ENCODE measurements around the gene CATSPERB. TPM values are rescaled to one million over a fixed set of nuclear protein-coding genes. Genes with fewer than 3 reads are reported as not detected.
"Not testable (repeated sequence)": the region's sequence is repeated elsewhere in the genome, so short reads cannot be mapped to it uniquely, and the experiment has no call there.

The CATSPERB gene
- total RNA-seq, 1 experiment from 2014 or later = 2.1 TPM

DNA sequence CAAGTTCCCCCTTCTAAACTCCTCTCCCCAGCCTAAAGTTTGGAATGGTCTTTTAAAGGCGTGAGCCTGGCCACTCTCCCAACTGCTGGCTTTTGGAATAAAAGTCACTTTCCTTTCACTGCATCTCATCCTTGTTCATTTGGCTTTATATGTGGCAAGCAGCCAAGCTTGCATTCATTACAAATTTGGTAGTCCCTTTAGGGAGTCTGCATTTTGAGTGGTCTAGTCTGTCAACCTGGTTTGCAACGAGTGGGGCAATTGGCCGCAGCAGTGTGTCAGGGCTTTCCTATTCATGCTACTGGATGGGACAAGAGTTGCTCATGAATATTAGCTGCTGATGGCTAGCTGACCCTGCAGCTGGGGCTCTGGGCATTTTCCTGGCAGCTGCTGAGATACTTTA, 57.0 kb downstream of the CATSPERB start:
- Mint-ChIP-seq H3K27ac (ENCODE audit: unreplicated experiment) (no peak overlapping the region), H3K27me3 (ENCODE audit: insufficient read depth, unreplicated experiment) (no peaks in the 10 kb centered on the region), H3K4me1 (ENCODE audit: low read depth, unreplicated experiment) (no peaks in the 10 kb centered on the region), H3K4me3 (ENCODE audit: unreplicated experiment) (no peak overlapping the region), H3K9me3 (ENCODE audit: unreplicated experiment) (no peaks in the 10 kb centered on the region), H3K36me3 (ENCODE audit: insufficient read depth, unreplicated experiment) (no peaks in the 10 kb centered on the region)
- no peaks in the 10 kb centered on the region for H3K4me1 ChIP-seq
- no peaks in the 10 kb centered on the region for H3K36me3 ChIP-seq (ENCODE audit: control insufficient read depth, insufficient read depth, low read length)
- H3K4me3 ChIP-seq (ENCODE audit: low read depth, low read length) = no peak overlapping the region
- intact Hi-C loops (cut with micrococcal nuclease; ENCODE audit: unreplicated experiment) = no loop called here
- ChIA-PET POLR2A (no interaction called here), CTCF (no interaction called here)
- no TSS peak for BruUV-seq (replicated peaks)
- H3K9me3 ChIP-seq = peaks cover 10% of the 10 kb centered on the region
- no peaks in the 10 kb centered on the region for H3K27me3 ChIP-seq (replicated peaks; ENCODE audit: control insufficient read depth, insufficient read depth, low read length)
- TF ChIP-seq CTCF (IDR thresholded peaks at IDR 0.05; ENCODE audit: insufficient read depth in 1 of 2, low read depth in 1 of 2, low read length in 1 of 2, severe bottlenecking in 1 of 2, unreplicated experiment in 1 of 2) = no peak
- DNase-seq = no peak

DNA sequence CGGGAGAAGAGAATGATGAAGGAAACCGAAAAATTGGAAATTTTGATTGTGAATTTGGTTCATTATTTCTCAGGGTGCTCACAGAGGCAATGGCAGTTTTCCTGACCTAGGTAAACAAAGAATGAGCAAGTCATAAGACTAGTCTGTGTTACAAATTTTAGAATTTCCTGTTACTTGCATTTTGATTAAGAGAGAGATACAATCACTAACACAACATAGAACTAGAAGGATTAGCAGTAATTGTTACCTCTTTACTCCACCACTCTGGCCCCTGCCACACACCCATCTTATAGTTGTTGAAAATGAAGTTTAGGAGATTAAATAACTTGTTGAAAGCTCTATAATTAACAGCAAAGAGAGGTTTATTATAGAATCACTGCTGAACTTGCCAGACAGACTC, 62.0 kb downstream of the CATSPERB start:
- no peaks in the 10 kb centered on the region for H3K4me1 Mint-ChIP-seq (ENCODE audit: low read depth, unreplicated experiment)
- no peak for DNase-seq
- H3K27me3 Mint-ChIP-seq (ENCODE audit: insufficient read depth, unreplicated experiment) = no peaks in the 10 kb centered on the region
- H3K9me3 Mint-ChIP-seq (ENCODE audit: unreplicated experiment) = peaks cover 10% of the 10 kb centered on the region
- H3K4me3 Mint-ChIP-seq (ENCODE audit: unreplicated experiment) = no peak overlapping the region
- Histone ChIP-seq H3K36me3 (ENCODE audit: control insufficient read depth, insufficient read depth, low read length) (no peaks in the 10 kb centered on the region), H3K4me3 (ENCODE audit: low read depth, low read length) (no peak overlapping the region), H3K27me3 (replicated peaks; ENCODE audit: control insufficient read depth, insufficient read depth, low read length) (no peaks in the 10 kb centered on the region), H3K9me3 (peaks cover 5% of the 10 kb centered on the region), H3K4me1 (no peaks in the 10 kb centered on the region)
- TF ChIP-seq CTCF (IDR thresholded peaks at IDR 0.05; ENCODE audit: insufficient read depth in 1 of 2, low read depth in 1 of 2, low read length in 1 of 2, severe bottlenecking in 1 of 2, unreplicated experiment in 1 of 2) = no peak
- H3K36me3 Mint-ChIP-seq (ENCODE audit: insufficient read depth, unreplicated experiment) = no peaks in the 10 kb centered on the region
- intact Hi-C loops (cut with micrococcal nuclease; ENCODE audit: unreplicated experiment) = no loop called here
- POLR2A ChIA-PET = interaction anchor here (0.5 kb wide), 1 partner anchor 168 kb away, joined by 5 read pairs; no protein-coding TSS in a partner anchor
- CTCF ChIA-PET = no interaction called here
- BruUV-seq (replicated peaks) = no TSS peak
- H3K27ac Mint-ChIP-seq (ENCODE audit: unreplicated experiment) = no peak overlapping the region

- H3K27me3 ChIP-seq (replicated peaks; ENCODE audit: control insufficient read depth, insufficient read depth, low read length); H3K36me3 ChIP-seq (ENCODE audit: control insufficient read depth, insufficient read depth, low read length); BruUV-seq (replicated peaks); DNase-seq; POLR2A ChIA-PET; H3K27me3 Mint-ChIP-seq (ENCODE audit: insufficient read depth, unreplicated experiment); intact Hi-C loops (cut with micrococcal nuclease; ENCODE audit: unreplicated experiment); H3K36me3 Mint-ChIP-seq (ENCODE audit: insufficient read depth, unreplicated experiment); H3K27ac Mint-ChIP-seq (ENCODE audit: unreplicated experiment); H3K9me3 ChIP-seq; H3K4me1 ChIP-seq; CTCF ChIA-PET; H3K4me3 ChIP-seq (ENCODE audit: low read depth, low read length); H3K9me3 Mint-ChIP-seq (ENCODE audit: unreplicated experiment); H3K4me3 Mint-ChIP-seq (ENCODE audit: unreplicated experiment); H3K4me1 Mint-ChIP-seq (ENCODE audit: low read depth, unreplicated experiment): not testable (repeated sequence)
Observed at GRCh38 chr14:91667101-91667500, 64.8 kb downstream of the CATSPERB start.

GRCh38 chr14:91660790-91661189, 71.1 kb downstream of the CATSPERB start:
- TF ChIP-seq CTCF (IDR thresholded peaks at IDR 0.05; ENCODE audit: insufficient read depth in 1 of 2, low read depth in 1 of 2, low read length in 1 of 2, severe bottlenecking in 1 of 2, unreplicated experiment in 1 of 2) = no peak
- Mint-ChIP-seq H3K27me3 (ENCODE audit: insufficient read depth, unreplicated experiment) (no peaks in the 10 kb centered on the region), H3K4me1 (ENCODE audit: low read depth, unreplicated experiment) (no peaks in the 10 kb centered on the region), H3K9me3 (ENCODE audit: unreplicated experiment) (no peaks in the 10 kb centered on the region), H3K4me3 (ENCODE audit: unreplicated experiment) (no peak overlapping the region), H3K36me3 (ENCODE audit: insufficient read depth, unreplicated experiment) (no peaks in the 10 kb centered on the region), H3K27ac (ENCODE audit: unreplicated experiment) (no peak overlapping the region)
- intact Hi-C loops (cut with micrococcal nuclease; ENCODE audit: unreplicated experiment) = no loop called here
- no peaks in the 10 kb centered on the region for H3K4me1 ChIP-seq
- H3K36me3 ChIP-seq (ENCODE audit: control insufficient read depth, insufficient read depth, low read length) = no peaks in the 10 kb centered on the region
- no peak overlapping the region for H3K4me3 ChIP-seq (ENCODE audit: low read depth, low read length)
- ChIA-PET CTCF (no interaction called here), POLR2A (no interaction called here)
- H3K27me3 ChIP-seq (replicated peaks; ENCODE audit: control insufficient read depth, insufficient read depth, low read length) = no peaks in the 10 kb centered on the region
- BruUV-seq (replicated peaks) = no TSS peak
- no peak for DNase-seq
- 0 out of 2 replicates have a peak, but pooled peaks cover under 1% of the 10 kb centered on the region for H3K9me3 ChIP-seq

Data from Caco-2 (cell line).